OCI-LY7 (cell line): ENCODE results near the gene BAG2.

ENCODE experiments used
- CTCF ChIP-seq: fragments of 200-600 bp; sonication (generic); conservative IDR thresholded peaks from 2 replicates; pipeline ENCODE4 v1.5.1; 2014; ENCODE audit warnings: mild to moderate bottlenecking, antibody characterized with exemption, low read length, moderate library complexity, mixed read lengths
- EZH2phosphoT487 ChIP-seq: fragments of 200-600 bp; sonication (generic); IDR thresholded peaks from 2 replicates; pipeline ENCODE4 v1.6.1; 2018; ENCODE audit warnings: low read depth, borderline replicate concordance, mild to moderate bottlenecking, mixed run types, antibody characterized with exemption, low read length, moderate library complexity, mixed read lengths

GRCh38 chr6:57207141-57207540, 35.0 kb downstream of the BAG2 start:
- TF ChIP-seq CTCF: no peak
- TF ChIP-seq EZH2phosphoT487: no peak
